Activated CD4-positive, alpha-beta memory T cell treated with anti-CD3 and anti-CD28 coated beads, Interleukin-2, amount 10 ng/mL, durations not matched to agents 7 days and 5 days (primary cell): ENCODE measurements around the gene TMEM89. TPM values are rescaled to one million over a fixed set of nuclear protein-coding genes. Genes with fewer than 3 reads are reported as not detected.

Experiments used
- total RNA-seq, 2 experiments: library from RNA; stranded (reverse); gene quantifications; one replicate each; pipeline ENCODE4 v1.2.3, GENCODE V29; 2021

The TMEM89 gene
- total RNA-seq, 2 experiments from 2014 or later, result not detected

Other genes with a start within 250 kb of the TMEM89 start
- not detected for gene FBXW12, start 249.6 kb downstream of the TMEM89 start, total RNA-seq
- 1 to 10 TPM; 1.7 to 1.9 TPM for gene PLXNB1, start 191.7 kb downstream of the TMEM89 start, total RNA-seq
- 10 to 100 TPM; 14.9 to 17.5 TPM for gene CCDC51, start 181.7 kb downstream of the TMEM89 start, total RNA-seq
- 100 to 1,000 TPM; 240 to 241 TPM for gene TMA7, start 181.5 kb downstream of the TMEM89 start, total RNA-seq
- 10 to 100 TPM; 13.4 to 15.2 TPM for gene ATRIP, start 175.0 kb downstream of the TMEM89 start, total RNA-seq
- 100 to 1,000 TPM; 336 to 337 TPM for gene SHISA5, start 117.6 kb downstream of the TMEM89 start, total RNA-seq
- 10 to 100 TPM; 33.3 to 34.4 TPM for gene PFKFB4, start 65.0 kb downstream of the TMEM89 start, total RNA-seq
- not detected for gene UCN2, start 58.0 kb downstream of the TMEM89 start, total RNA-seq
- gene COL7A1, start 26.4 kb downstream of the TMEM89 start, total RNA-seq, result 1 to 10 TPM in 1 of 2 experiments, under 1 TPM in 1; 0.40 to 1.4 TPM
- 100 to 1,000 TPM; 167 to 170 TPM for gene UQCRC1, start 12.1 kb downstream of the TMEM89 start, total RNA-seq
- 10 to 100 TPM; 55.4 to 56.0 TPM for gene SLC26A6, start 13.7 kb upstream of the TMEM89 start, total RNA-seq
- 1 to 10 TPM; 7.2 to 8.0 TPM for gene CELSR3, start 41.1 kb upstream of the TMEM89 start, total RNA-seq
- 10 to 100 TPM; 33.4 to 37.2 TPM for gene NCKIPSD, start 64.1 kb upstream of the TMEM89 start, total RNA-seq
- gene IP6K2, start 95.5 kb upstream of the TMEM89 start, total RNA-seq, result 10 to 100 TPM; 52.7 to 57.8 TPM
- 10 to 100 TPM; 28.3 to 29.7 TPM for gene PRKAR2A, start 226.1 kb upstream of the TMEM89 start, total RNA-seq